Neural progenitor cell (in vitro differentiated cells): ENCODE results near the gene C1orf210.

Source experiments
- CTCF ChIP-seq: fragments of 200-600 bp; sonication (generic); IDR thresholded peaks from 2 replicates; pipeline ENCODE4 v1.5.1; 2017; ENCODE audit warnings: antibody characterized with exemption, mild to moderate bottlenecking
- EZH2 ChIP-seq: fragments of 200-600 bp; sonication (generic); IDR thresholded peaks from 2 replicates; pipeline ENCODE4 v1.6.1; 2017; ENCODE audit warnings: antibody characterized with exemption, mild to moderate bottlenecking, moderate library complexity

GRCh38 chr1:43247256-43247921 lies 38.0 kb downstream of the C1orf210 start:
- TF ChIP-seq CTCF: no peak
- no peak for TF ChIP-seq EZH2
